Dermis blood vessel endothelial cell (primary cell): ENCODE results near the gene LUZP2. TPM values are rescaled to one million over a fixed set of nuclear protein-coding genes. Genes with fewer than 3 reads are reported as not detected.

Source experiments
- DNase-seq: peaks from one replicate; pipeline ENCODE4 v3.0.0; 2010
- total RNA-seq: library from RNA; depleted of rRNA; stranded (reverse); fragments of >200 nt; gene quantifications from 2 replicates; pipeline ENCODE4 v1.2.3, GENCODE V29; 2014

Gene LUZP2
- not detected in 2 replicates for total RNA-seq

- DNase-seq, result peak; percentile 4
Observed at GRCh38 chr11:24496736-24497725, at the start of gene LUZP2. TSS of gene LUZP2 (plus strand) at chr11:24497053.

GRCh38 chr11:24453129-24453718 is 43.6 kb upstream of the LUZP2 start:
- DNase-seq, result no peak

- no peak for DNase-seq
Observed at GRCh38 chr11:24457985-24458384, 38.9 kb upstream of the LUZP2 start.

GRCh38 chr11:24470431-24470830 is 26.4 kb upstream of the LUZP2 start:
- DNase-seq, result no peak

- DNase-seq, result no peak
Observed at GRCh38 chr11:24471084-24471483, 25.8 kb upstream of the LUZP2 start.

GRCh38 chr11:24478718-24479117 is 18.1 kb upstream of the LUZP2 start:
- DNase-seq, result no peak

- no peak for DNase-seq
Observed at GRCh38 chr11:24489477-24489876, 7.4 kb upstream of the LUZP2 start.

GRCh38 chr11:24496386-24496735 is 492 bp upstream of the LUZP2 start:
- DNase-seq, result no peak

- no peak for DNase-seq
Observed at GRCh38 chr11:24497831-24498230, 978 bp downstream of the LUZP2 start.

GRCh38 chr11:24502425-24502824 is 5.6 kb downstream of the LUZP2 start:
- no peak for DNase-seq

GRCh38 chr11:24509114-24509513 is 12.3 kb downstream of the LUZP2 start:
- peak; percentile 1 for DNase-seq

GRCh38 chr11:24511511-24511910 is 14.7 kb downstream of the LUZP2 start:
- DNase-seq, result no peak

- DNase-seq, result no peak
Observed at GRCh38 chr11:24513479-24514218, 16.8 kb downstream of the LUZP2 start.

GRCh38 chr11:24514219-24514594 is 17.4 kb downstream of the LUZP2 start:
- DNase-seq, result no peak

- DNase-seq, result no peak
Observed at GRCh38 chr11:24515632-24516031, 18.8 kb downstream of the LUZP2 start.

- DNase-seq, result no peak
Observed at GRCh38 chr11:24516638-24517037, 19.8 kb downstream of the LUZP2 start.

- no peak for DNase-seq
Observed at GRCh38 chr11:24521601-24522000, 24.7 kb downstream of the LUZP2 start.

- no peak for DNase-seq
Observed at GRCh38 chr11:24524156-24524555, 27.3 kb downstream of the LUZP2 start.

- DNase-seq, result no peak
Observed at GRCh38 chr11:24531528-24531927, 34.7 kb downstream of the LUZP2 start.

- no peak for DNase-seq
Observed at GRCh38 chr11:24543771-24544170, 46.9 kb downstream of the LUZP2 start.

GRCh38 chr11:24556693-24557092 is 59.8 kb downstream of the LUZP2 start:
- DNase-seq, result no peak

GRCh38 chr11:24559315-24559714 is 62.5 kb downstream of the LUZP2 start:
- DNase-seq, result no peak

GRCh38 chr11:24560324-24560723 is 63.5 kb downstream of the LUZP2 start:
- DNase-seq, result no peak
